Measurements from ENCODE around the gene MAP3K10. TPM values are rescaled to one million over a fixed set of nuclear protein-coding genes. Genes with fewer than 3 reads are reported as not detected.

Gene MAP3K10
- total RNA-seq, 1 donor from 2014 or later: 19.4 TPM

- Histone ChIP-seq H3K9me3 (no peaks in the 10 kb centered on the region), H3K4me1 (peaks cover 9 to 22% of the 10 kb centered on the region in 2 donors), H3K27me3 (no peaks in the 10 kb centered on the region), H3K27ac (no peak overlapping the region), H3K4me3 (no peak overlapping the region), H3K36me3 (peaks cover 0 to 4% of the 10 kb centered on the region in 2 donors)
- intact Hi-C loops (cut with DNase I): loop anchor here (5.0 kb wide), 4 partner anchors 154 to 346 kb away; partner anchors contain the start of genes C19orf47, FBL, PLD3 and PSMC4
- DNase-seq (ENCODE audit: low spot score in 2 of 2): no peak
- TF ChIP-seq CTCF (IDR thresholded peaks at IDR 0.05): no peak
Measured at GRCh38 chr19:40193587-40193849, 2.3 kb downstream of the MAP3K10 start.

DNA sequence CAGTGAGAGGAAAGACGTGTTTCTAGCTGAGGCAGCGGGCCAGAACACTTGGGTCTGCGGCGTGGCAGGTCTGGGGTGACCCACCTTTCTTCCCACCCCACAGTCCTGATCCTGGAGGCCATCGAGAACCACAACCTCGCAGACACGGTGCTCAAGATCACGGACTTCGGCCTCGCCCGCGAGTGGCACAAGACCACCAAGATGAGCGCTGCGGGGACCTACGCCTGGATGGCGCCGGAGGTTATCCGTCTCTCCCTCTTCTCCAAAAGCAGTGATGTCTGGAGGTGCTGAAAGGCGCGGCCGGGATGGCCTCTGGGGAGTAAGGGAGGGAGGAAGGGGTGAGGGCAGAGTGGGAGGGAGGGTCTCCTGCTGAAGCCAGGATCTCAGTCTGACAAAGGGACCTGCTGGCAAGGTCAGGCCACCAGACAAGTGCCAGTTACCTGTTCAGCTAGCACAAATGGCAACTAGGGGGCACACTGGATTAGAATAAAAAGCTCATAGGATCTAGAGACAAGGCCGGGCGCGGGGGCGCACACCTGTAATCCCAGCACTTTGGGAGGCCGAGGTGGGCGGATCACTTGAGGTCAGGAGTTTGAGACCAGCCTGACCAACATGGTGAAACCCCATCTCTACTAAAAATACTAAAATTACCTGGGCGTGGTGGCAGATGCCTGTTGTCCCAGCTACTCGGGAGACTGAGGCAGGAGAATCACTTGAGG lies 7.2 kb downstream of the MAP3K10 start:
- H3K9me3 ChIP-seq: no peaks in the 10 kb centered on the region
- peaks cover 2 to 23% of the 10 kb centered on the region in 2 donors for H3K36me3 ChIP-seq
- H3K4me1 ChIP-seq: peaks cover 0 to 4% of the 10 kb centered on the region in 2 donors
- intact Hi-C loops (cut with DNase I): no loop called here
- DNase-seq (ENCODE audit: low spot score in 2 of 2): no peak
- H3K27ac ChIP-seq: no peak overlapping the region
- no peak overlapping the region for H3K4me3 ChIP-seq
- TF ChIP-seq CTCF (IDR thresholded peaks at IDR 0.05): no peak
- no peaks in the 10 kb centered on the region for H3K27me3 ChIP-seq

- Histone ChIP-seq H3K4me1 (no peaks in the 10 kb centered on the region), H3K27me3 (no peaks in the 10 kb centered on the region), H3K9me3 (no peaks in the 10 kb centered on the region), H3K36me3 (peaks cover 20 to 44% of the 10 kb centered on the region in 2 donors), H3K27ac (no peak overlapping the region), H3K4me3 (no peak overlapping the region)
- intact Hi-C loops (cut with DNase I): no loop called here
- DNase-seq (ENCODE audit: low spot score in 2 of 2): no peak
- no peak for TF ChIP-seq CTCF (IDR thresholded peaks at IDR 0.05)
Measured at GRCh38 chr19:40200341-40201099, 9.3 kb downstream of the MAP3K10 start.

DNA sequence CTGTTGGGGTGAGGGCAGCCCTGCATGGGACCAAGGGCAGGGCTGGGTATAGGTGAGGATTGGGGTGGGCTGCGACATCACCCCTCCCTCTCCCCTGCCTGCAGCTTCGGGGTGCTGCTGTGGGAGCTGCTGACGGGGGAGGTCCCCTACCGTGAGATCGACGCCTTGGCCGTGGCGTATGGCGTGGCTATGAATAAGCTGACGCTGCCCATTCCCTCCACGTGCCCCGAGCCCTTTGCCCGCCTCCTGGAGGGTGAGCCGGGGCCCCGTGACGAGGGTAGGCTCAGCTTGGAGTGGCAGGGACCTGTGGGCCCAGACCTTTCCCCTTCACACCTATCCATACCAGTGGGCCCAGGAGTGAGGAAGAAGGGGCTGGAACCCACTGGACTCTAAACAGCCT lies 13.2 kb downstream of the MAP3K10 start:
- no peaks in the 10 kb centered on the region for H3K27me3 ChIP-seq
- no peaks in the 10 kb centered on the region for H3K9me3 ChIP-seq
- peaks cover 35 to 55% of the 10 kb centered on the region in 2 donors for H3K36me3 ChIP-seq
- no peak overlapping the region for H3K4me3 ChIP-seq
- intact Hi-C loops (cut with DNase I): no loop called here
- no peak for DNase-seq (ENCODE audit: low spot score in 2 of 2)
- H3K27ac ChIP-seq: no peak overlapping the region
- H3K4me1 ChIP-seq: no peaks in the 10 kb centered on the region
- no peak for TF ChIP-seq CTCF (IDR thresholded peaks at IDR 0.05)

DNA sequence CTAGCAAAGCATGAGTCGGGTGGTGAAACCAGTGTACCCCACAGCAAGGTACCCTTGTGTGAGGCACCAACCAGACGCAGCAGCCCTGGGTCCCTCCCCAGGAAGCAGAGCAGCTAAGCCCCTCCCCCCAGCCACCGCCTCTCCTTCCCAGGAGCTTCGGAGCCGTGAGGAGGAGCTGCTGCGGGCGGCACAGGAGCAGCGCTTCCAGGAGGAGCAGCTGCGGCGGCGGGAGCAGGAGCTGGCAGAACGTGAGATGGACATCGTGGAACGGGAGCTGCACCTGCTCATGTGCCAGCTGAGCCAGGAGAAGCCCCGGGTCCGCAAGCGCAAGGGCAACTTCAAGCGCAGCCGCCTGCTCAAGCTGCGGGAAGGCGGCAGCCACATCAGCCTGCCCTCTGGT lies 14.5 kb downstream of the MAP3K10 start:
- no peaks in the 10 kb centered on the region for H3K27me3 ChIP-seq
- peaks cover 45 to 65% of the 10 kb centered on the region in 2 donors for H3K36me3 ChIP-seq
- no peak for DNase-seq (ENCODE audit: low spot score in 2 of 2)
- H3K27ac ChIP-seq: no peak overlapping the region
- no peaks in the 10 kb centered on the region for H3K4me1 ChIP-seq
- no peaks in the 10 kb centered on the region for H3K9me3 ChIP-seq
- TF ChIP-seq CTCF (IDR thresholded peaks at IDR 0.05): no peak
- no peak overlapping the region for H3K4me3 ChIP-seq
- intact Hi-C loops (cut with DNase I): no loop called here

Measured in ascending aorta (tissue), 2 donors.